Trophoblast cell (in vitro differentiated cells and primary cell): Measurements from ENCODE around the gene PSG3.
"Not testable (repeated sequence)": the region's sequence is repeated elsewhere in the genome, so short reads cannot be mapped to it uniquely, and the experiment has no call there.

ENCODE experiments used
- DNase-seq, 2 donors: peaks; one replicate each; pipeline ENCODE4 v3.0.0-alpha.2; 2016
- H2AFZ ChIP-seq: 2 replicates; pipeline ENCODE4 v1.6.1; 2013; ENCODE audit warnings: low read length, moderate library complexity, mild to moderate bottlenecking; ENCODE audit not compliant: insufficient read depth, poor library complexity
- H2AK5ac ChIP-seq: 2 replicates; pipeline ENCODE4 v1.6.1; 2013; ENCODE audit warnings: mild to moderate bottlenecking, low read length
- H2BK120ac ChIP-seq: 2 replicates; pipeline ENCODE4 v1.6.1; 2013; ENCODE audit warnings: low read length, mild to moderate bottlenecking, moderate library complexity; ENCODE audit not compliant: insufficient read depth, poor library complexity
- H2BK12ac ChIP-seq: 2 replicates; pipeline ENCODE4 v1.6.1; 2013; ENCODE audit warnings: mild to moderate bottlenecking, low read length, moderate library complexity
- H2BK5ac ChIP-seq: 2 replicates; pipeline ENCODE4 v1.6.1; 2013; ENCODE audit warnings: low read length, low read depth, moderate library complexity, mild to moderate bottlenecking; ENCODE audit not compliant: poor library complexity
- H3K14ac ChIP-seq: 2 replicates; pipeline ENCODE4 v1.6.1; 2013; ENCODE audit warnings: mild to moderate bottlenecking, low read length
- H3K18ac ChIP-seq: 2 replicates; pipeline ENCODE4 v1.6.1; 2013; ENCODE audit warnings: mild to moderate bottlenecking, low read length
- H3K23ac ChIP-seq: 2 replicates; pipeline ENCODE4 v1.6.1; 2013; ENCODE audit warnings: low read length
- H3K27ac ChIP-seq: 2 replicates; pipeline ENCODE4 v1.5.1; 2013; ENCODE audit warnings: low read depth, mild to moderate bottlenecking, inconsistent platforms, low read length, moderate library complexity
- H3K27me3 ChIP-seq: 2 replicates; pipeline ENCODE4 v1.6.1; 2013; ENCODE audit warnings: inconsistent platforms, mild to moderate bottlenecking, low read length, moderate library complexity; ENCODE audit not compliant: insufficient read depth
- H3K36me3 ChIP-seq, 2 experiments: 1 replicate in 1 of 2; 2 replicates in 1 of 2; pipeline ENCODE4 v1.6.1; 2013; ENCODE audit warnings: low read length in 2 of 2, mild to moderate bottlenecking in 2 of 2, moderate library complexity in 1 of 2; ENCODE audit not compliant: insufficient read depth in 2 of 2, control insufficient read depth in 1 of 2
- H3K4ac ChIP-seq: 2 replicates; pipeline ENCODE4 v1.6.1; 2013; ENCODE audit warnings: low read depth, mild to moderate bottlenecking, low read length, moderate library complexity
- H3K4me1 ChIP-seq, 2 experiments: 1 replicate in 1 of 2; 2 replicates in 1 of 2; pipeline ENCODE4 v1.6.1; 2013; ENCODE audit warnings: low read length in 2 of 2, mild to moderate bottlenecking in 2 of 2, moderate library complexity in 1 of 2; ENCODE audit not compliant: insufficient read depth in 2 of 2, control insufficient read depth in 1 of 2
- H3K4me2 ChIP-seq: 2 replicates; pipeline ENCODE4 v1.6.1; 2013; ENCODE audit warnings: inconsistent platforms, mild to moderate bottlenecking, low read length, moderate library complexity
- H3K4me3 ChIP-seq: 2 replicates; pipeline ENCODE4 v1.5.1; 2013; ENCODE audit warnings: mild to moderate bottlenecking, low read depth, low read length, inconsistent platforms
- H3K79me1 ChIP-seq: one replicate; pipeline ENCODE4 v1.6.1; 2013; ENCODE audit warnings: low read length
- H3K79me2 ChIP-seq: 2 replicates; pipeline ENCODE4 v1.6.1; 2013; ENCODE audit warnings: low read length, mild to moderate bottlenecking; ENCODE audit not compliant: control insufficient read depth, insufficient read depth, poor library complexity
- H3K9ac ChIP-seq: 2 replicates; pipeline ENCODE4 v1.6.1; 2013; ENCODE audit warnings: mild to moderate bottlenecking, low read length
- H3K9me3 ChIP-seq: 2 replicates; pipeline ENCODE4 v1.6.1; 2013; ENCODE audit warnings: low read depth, mild to moderate bottlenecking, control low read depth, inconsistent platforms, low read length; ENCODE audit not compliant: insufficient read depth
- H4K12ac ChIP-seq: 2 replicates; pipeline ENCODE4 v1.6.1; 2013; ENCODE audit warnings: low read depth, mild to moderate bottlenecking, low read length, moderate library complexity
- H4K8ac ChIP-seq: 2 replicates; pipeline ENCODE4 v1.6.1; 2013; ENCODE audit warnings: low read depth, mild to moderate bottlenecking, low read length, moderate library complexity
- H4K91ac ChIP-seq: one replicate; pipeline ENCODE4 v1.6.1; 2013; ENCODE audit warnings: low read depth, mild to moderate bottlenecking, low read length, moderate library complexity
- WGBS: extraction: QIAGEN DNeasy Blood & Tissue Kit; methylation state at CpG from one replicate; pipeline ENCODE4 v1.1.7; 2013; ENCODE audit warnings: missing lambda C conversion rate; ENCODE audit not compliant: insufficient read length, insufficient coverage; ENCODE audit errors: extremely low coverage; 5-methylcytosine and 5-hydroxymethylcytosine counted together

The PSG3 gene

GRCh38 chr19:42752246-42752645, 12.0 kb upstream of the PSG3 start:
- not testable (repeated sequence) for H3K4ac ChIP-seq, H2BK120ac ChIP-seq, H2AK5ac ChIP-seq, H3K27me3 ChIP-seq, H2AFZ ChIP-seq, DNase-seq, H4K12ac ChIP-seq, H3K23ac ChIP-seq, H3K79me2 ChIP-seq, H3K27ac ChIP-seq, H3K36me3 ChIP-seq, H2BK5ac ChIP-seq, H2BK12ac ChIP-seq, H3K9ac ChIP-seq, H3K18ac ChIP-seq, H4K8ac ChIP-seq, H3K4me3 ChIP-seq, H4K91ac ChIP-seq, H3K79me1 ChIP-seq, H3K4me2 ChIP-seq, H3K14ac ChIP-seq, H3K4me1 ChIP-seq
- no CpG with 5 or more reads among the region's 1 CpG for WGBS
- H3K9me3 ChIP-seq = peaks cover 13% of the 10 kb centered on the region

DNA sequence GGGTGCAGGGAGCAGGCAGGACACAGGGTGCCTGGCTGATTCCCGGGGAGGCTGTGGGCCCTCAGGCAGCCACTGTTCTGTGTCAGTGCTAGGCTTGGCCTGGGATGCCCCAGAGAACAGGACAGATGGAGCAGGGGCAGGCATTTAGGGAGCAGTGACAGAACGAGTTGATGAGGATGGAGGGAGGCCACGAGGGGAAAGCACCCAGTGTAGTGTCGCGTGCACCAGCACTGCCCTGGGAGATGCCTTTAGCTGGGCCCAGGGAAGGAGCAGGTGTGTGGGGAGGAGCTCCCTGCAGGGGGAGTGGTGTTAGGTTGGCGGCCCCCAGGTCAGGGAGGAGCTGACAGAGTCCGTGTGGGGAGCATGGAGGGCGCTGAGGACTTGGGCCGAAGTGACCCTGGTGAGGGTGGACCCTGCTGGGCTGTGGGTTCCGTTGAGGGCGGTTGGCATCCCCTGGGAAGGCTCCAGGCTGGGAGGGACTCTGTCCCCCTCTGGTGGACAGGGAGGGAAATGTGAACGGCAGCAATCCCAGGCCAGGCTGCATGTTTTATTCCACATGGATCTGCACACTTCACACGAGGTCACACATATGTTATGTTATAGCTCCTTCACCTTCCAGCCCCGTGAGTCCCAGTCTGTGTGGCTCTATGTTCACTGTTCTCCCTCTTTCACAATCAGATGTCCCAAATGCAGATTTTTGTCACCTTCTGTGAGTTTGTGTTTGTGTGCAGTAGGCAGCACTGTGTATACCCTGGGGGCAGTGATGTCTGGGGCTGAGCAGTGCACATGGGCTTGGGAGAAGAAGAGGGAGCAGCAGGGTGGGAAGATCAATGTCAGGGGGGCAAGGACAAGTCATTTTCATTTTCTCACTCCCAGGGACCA, 1.7 kb upstream of the PSG3 start:
- WGBS = no CpG with 5 or more reads among the region's 14 CpGs
- not testable (repeated sequence) for H3K4ac ChIP-seq, H4K91ac ChIP-seq, H3K36me3 ChIP-seq, H2AK5ac ChIP-seq, H2BK120ac ChIP-seq, H3K27ac ChIP-seq, H3K9ac ChIP-seq, H4K8ac ChIP-seq, H2BK5ac ChIP-seq, H2BK12ac ChIP-seq, H2AFZ ChIP-seq, H3K4me2 ChIP-seq, H3K79me1 ChIP-seq, H3K23ac ChIP-seq, H3K14ac ChIP-seq, H3K4me3 ChIP-seq, H3K18ac ChIP-seq, H4K12ac ChIP-seq, H3K79me2 ChIP-seq, H3K4me1 ChIP-seq, H3K27me3 ChIP-seq
- H3K9me3 ChIP-seq = peaks cover 24% of the 10 kb centered on the region
- peak in 1 of 2 donors; percentile 49 for DNase-seq

DNA sequence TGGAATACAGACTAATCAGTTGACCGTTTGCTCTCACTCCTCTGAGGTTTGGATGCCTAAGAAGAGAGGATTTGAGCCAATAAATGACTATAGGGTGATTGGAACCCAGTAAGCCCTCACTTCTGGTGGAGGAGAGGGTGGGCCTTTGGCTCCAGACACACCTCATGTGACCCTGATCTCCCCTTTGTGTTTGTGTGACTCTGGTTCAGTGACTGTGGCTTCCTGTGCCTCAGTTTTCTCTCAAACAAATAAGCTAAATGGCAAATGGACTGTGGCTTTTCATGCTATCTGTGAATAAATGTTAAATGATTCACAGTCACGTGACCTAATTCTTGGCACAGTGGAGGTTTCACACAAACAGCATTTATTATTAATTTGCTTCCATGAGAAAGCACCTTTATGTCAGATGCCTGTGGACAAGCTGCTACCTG, 2.7 kb downstream of the PSG3 start:
- H4K91ac ChIP-seq, H3K23ac ChIP-seq, H2BK5ac ChIP-seq, H3K79me2 ChIP-seq, H3K4me2 ChIP-seq, H3K4ac ChIP-seq, H2BK12ac ChIP-seq, H2AFZ ChIP-seq, H3K14ac ChIP-seq, H3K4me1 ChIP-seq, H3K4me3 ChIP-seq, H4K12ac ChIP-seq, H3K79me1 ChIP-seq, H2AK5ac ChIP-seq, H3K27me3 ChIP-seq, H4K8ac ChIP-seq, H3K18ac ChIP-seq, H2BK120ac ChIP-seq, DNase-seq, H3K27ac ChIP-seq, H3K36me3 ChIP-seq, H3K9ac ChIP-seq: not testable (repeated sequence)
- H3K9me3 ChIP-seq = peaks cover 32% of the 10 kb centered on the region
- WGBS = no CpG with 5 or more reads among the region's 2 CpGs

DNA sequence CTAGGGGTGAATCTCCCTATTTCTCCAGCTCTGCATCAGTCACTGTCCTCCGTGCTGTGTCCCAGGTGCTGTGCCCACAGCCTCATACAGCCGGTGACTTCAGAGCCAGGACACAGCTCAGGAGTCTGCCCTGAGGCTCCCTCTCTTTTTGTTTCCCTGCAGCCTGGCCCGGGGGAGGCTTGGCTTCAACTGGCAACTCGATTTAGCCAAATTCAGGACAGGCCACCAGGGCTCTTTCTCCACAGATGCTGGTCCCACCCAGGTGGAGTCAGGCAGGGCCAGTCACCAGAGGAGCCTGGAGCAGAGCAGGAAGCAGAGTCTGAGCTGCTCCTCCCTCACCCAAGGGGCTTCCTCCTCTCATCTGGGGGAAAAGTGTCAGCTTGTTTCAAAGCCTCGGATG, 11.9 kb downstream of the PSG3 start:
- not testable (repeated sequence) for H2BK12ac ChIP-seq, H3K79me2 ChIP-seq, H2AFZ ChIP-seq, H4K91ac ChIP-seq, H2BK5ac ChIP-seq, H2AK5ac ChIP-seq, H3K4me2 ChIP-seq, H4K12ac ChIP-seq, H2BK120ac ChIP-seq, H3K4ac ChIP-seq, H3K18ac ChIP-seq, H3K23ac ChIP-seq, H3K4me1 ChIP-seq, H3K14ac ChIP-seq, H3K79me1 ChIP-seq, H3K9me3 ChIP-seq, H4K8ac ChIP-seq, H3K9ac ChIP-seq, H3K36me3 ChIP-seq, H3K4me3 ChIP-seq, H3K27me3 ChIP-seq, H3K27ac ChIP-seq
- DNase-seq = peak in 1 of 2 donors; percentile 34
- no CpG with 5 or more reads among the region's 5 CpGs for WGBS
